Endothelial cell of umbilical vein (primary cell): ENCODE data around the gene DDX55. TPM values are rescaled to one million over a fixed set of nuclear protein-coding genes. Genes with fewer than 3 reads are reported as not detected.

Experiments
- BruUV-seq: library from RNA; stranded (reverse); fragments of 400-500 nt; replicated peaks from 2 replicates; lab custom pipeline; 2021; lab: Mats Ljungman, UMichigan
- CTCF ChIA-PET: fragments of 300-600, 350-600 bp; sonication (Branson Sonifier 250); formaldehyde crosslinking; loops from one replicate; lab custom pipeline; 2021; ENCODE audit warnings: antibody characterized with exemption, inconsistent platforms; lab: Charles Lee
- POLR2A ChIA-PET: fragments of 300-600, 350-600 bp; sonication (Branson Sonifier 250); formaldehyde crosslinking; loops from one replicate; lab custom pipeline; 2021; ENCODE audit warnings: antibody characterized with exemption, inconsistent platforms; lab: Charles Lee
- DNase-seq: peaks from one replicate; pipeline ENCODE4 v3.0.0-alpha.2; 2011; ENCODE audit warnings: low read depth, low spot score
- FAIRE-seq: peaks from 2 replicates; lab custom pipeline; 2011; peaks lifted over from hg19 to GRCh38; lab: Jason Lieb, UNC
- H2AFZ ChIP-seq: 2 replicates; pipeline ENCODE4 v1.6.0; 2012; ENCODE audit warnings: low read depth, low read length, control low read depth, inconsistent platforms
- H3K27ac ChIP-seq: 2 replicates; pipeline ENCODE4 v1.5.1; 2011; ENCODE audit warnings: low read depth, mild to moderate bottlenecking, control low read depth, low read length, moderate library complexity; ENCODE audit not compliant: insufficient read depth
- H3K27me3 ChIP-seq, 2 experiments: 2 replicates each; pipeline versions ENCODE4 v1.6.0 to v1.6.1; 2011; ENCODE audit warnings: low read length in 2 of 2, mixed read lengths in 1 of 2; ENCODE audit not compliant: control insufficient read depth in 2 of 2, insufficient read depth in 2 of 2
- H3K36me3 ChIP-seq, 2 experiments: 2 replicates in 1 of 2; 3 replicates in 1 of 2; pipeline ENCODE4 v1.5.1; 2011; ENCODE audit warnings: low read length in 2 of 2, mild to moderate bottlenecking in 1 of 2, moderate library complexity in 1 of 2; ENCODE audit not compliant: control insufficient read depth in 2 of 2, insufficient read depth in 2 of 2; ENCODE audit errors: extremely low read depth in 1 of 2
- H3K4me1 ChIP-seq: 3 replicates; pipeline ENCODE4 v1.5.1; 2011; ENCODE audit warnings: mild to moderate bottlenecking, low read length; ENCODE audit not compliant: control insufficient read depth, insufficient read depth; ENCODE audit errors: extremely low read depth
- H3K4me2 ChIP-seq: 2 replicates; pipeline ENCODE4 v1.6.1; 2011; ENCODE audit warnings: low read length, control low read depth, mixed read lengths; ENCODE audit not compliant: insufficient read depth
- H3K4me3 ChIP-seq, 3 experiments: fragments of 200-600 bp in 1 of 3; sonication (generic), shearing (Covaris generic) in 1 of 3; replicated peaks in 1 of 3; 2 replicates each; pipeline ENCODE4 v1.5.1; 2011 to 2016; ENCODE audit warnings: control low read depth in 3 of 3, low read length in 3 of 3, mild to moderate bottlenecking in 2 of 3, inconsistent platforms in 1 of 3, low read depth in 1 of 3, moderate library complexity in 1 of 3; ENCODE audit not compliant: insufficient read depth in 1 of 3
- H3K79me2 ChIP-seq: 2 replicates; pipeline ENCODE4 v1.6.0; 2012; ENCODE audit warnings: low read length, inconsistent platforms; ENCODE audit not compliant: control insufficient read depth, insufficient read depth
- H3K9ac ChIP-seq: replicated peaks from 2 replicates; pipeline ENCODE3; 2011; ENCODE audit warnings: low read length, control low read depth; ENCODE audit not compliant: insufficient read depth; ENCODE audit errors: extremely low read depth
- H3K9me1 ChIP-seq: replicated peaks from 3 replicates; pipeline ENCODE4 v1.6.0; 2011; ENCODE audit warnings: mild to moderate bottlenecking, low read length; ENCODE audit not compliant: control insufficient read depth, insufficient read depth; ENCODE audit errors: extremely low read depth
- H3K9me3 ChIP-seq: replicated peaks from 2 replicates; pipeline ENCODE4 v1.5.1; 2012; ENCODE audit warnings: low read length, inconsistent platforms; ENCODE audit not compliant: control insufficient read depth, insufficient read depth
- H4K20me1 ChIP-seq: replicated peaks from 2 replicates; pipeline ENCODE3; 2011; ENCODE audit warnings: mild to moderate bottlenecking, low read length; ENCODE audit not compliant: control insufficient read depth, insufficient read depth; ENCODE audit errors: extremely low read depth
- EZH2 ChIP-seq: IDR thresholded peaks from 2 replicates; pipeline ENCODE4 v1.6.1; 2012; ENCODE audit warnings: borderline replicate concordance, low read depth, mild to moderate bottlenecking, moderate library complexity, low read length, inconsistent platforms; ENCODE audit not compliant: severe bottlenecking
- FOS ChIP-seq: IDR thresholded peaks from 2 replicates; pipeline ENCODE4 v1.6.1; 2011; ENCODE audit warnings: mild to moderate bottlenecking, low read length, moderate library complexity, borderline replicate concordance; ENCODE audit not compliant: insufficient read depth
- GATA2 ChIP-seq: IDR thresholded peaks from 2 replicates; pipeline ENCODE4 v1.7.0; 2011; ENCODE audit warnings: low read depth, mild to moderate bottlenecking, moderate library complexity, mixed read lengths, low read length; ENCODE audit not compliant: insufficient read length, insufficient read depth
- JUN ChIP-seq: IDR thresholded peaks from 2 replicates; pipeline ENCODE4 v1.6.1; 2011; ENCODE audit warnings: borderline replicate concordance, low read depth; ENCODE audit not compliant: insufficient read length, insufficient read depth
- MYC ChIP-seq: IDR thresholded peaks from one replicate; pipeline ENCODE4 v1.6.1; 2011; ENCODE audit warnings: mild to moderate bottlenecking, low read depth, low read length
- POLR2A ChIP-seq: IDR thresholded peaks from 2 replicates; pipeline ENCODE4 v1.6.1; 2012; ENCODE audit warnings: low read depth, mild to moderate bottlenecking, control low read depth, low read length
- POLR2AphosphoS5 ChIP-seq: IDR thresholded peaks from 2 replicates; pipeline ENCODE4 v1.6.1; 2012; ENCODE audit warnings: low read depth, mild to moderate bottlenecking, control low read depth, low read length, moderate library complexity; ENCODE audit not compliant: insufficient read depth
- dilution Hi-C: fragments of 300-500 bp; cut with MboI; formaldehyde crosslinking; loops from one replicate; pipeline ENCODE4 v1.15.0; 2019; ENCODE audit warnings: low sequenced_read_pairs; ENCODE audit not compliant: extremely low pct_ligation_motif_present
- intact Hi-C: fragments of 100-400 bp; cut with micrococcal nuclease; formaldehyde crosslinking; loops from one replicate; pipeline ENCODE4 v1.10.0; 2022
- polyA plus RNA-seq, 4 experiments: library from polyadenylated mRNA; depleted of rRNA in 3 of 4; stranded (reverse) in 3 of 4; unstranded in 1 of 4; fragments of >200 nt; gene quantifications; 2 replicates each; pipeline versions ENCODE4 v1.2.1 to v1.2.3, GENCODE V29; 2011 to 2012; ENCODE audit warnings: missing spikeins in 1 of 4
- total RNA-seq: library from RNA; stranded (reverse); gene quantifications from 2 replicates; pipeline ENCODE4 v1.2.3, GENCODE V29; 2021
- TF ChIP-seq, protein P1 (sequence below), 2 donors: IDR thresholded peaks; 1 replicate in 1 of 2; 2 replicates in 1 of 2; pipeline ENCODE4 v1.5.1; 2011; ENCODE audit warnings: low read length in 2 of 2, mild to moderate bottlenecking in 2 of 2, moderate library complexity in 2 of 2, control low read depth in 1 of 2, inconsistent platforms in 1 of 2, low read depth in 1 of 2; ENCODE audit not compliant: insufficient read depth in 1 of 2; ENCODE audit errors: extremely low read depth in 1 of 2
- TF ChIP-seq, protein P2 (sequence below): IDR thresholded peaks from 2 replicates; pipeline ENCODE4 v1.6.1; 2011; ENCODE audit not compliant: insufficient read depth, insufficient read length

DDX55 gene
- total and polyA plus RNA-seq, 2 donors (not counting 3 experiments of a cell fraction or from before 2014, with no cell fraction given) = 17.8 to 25.9 TPM

DNA sequence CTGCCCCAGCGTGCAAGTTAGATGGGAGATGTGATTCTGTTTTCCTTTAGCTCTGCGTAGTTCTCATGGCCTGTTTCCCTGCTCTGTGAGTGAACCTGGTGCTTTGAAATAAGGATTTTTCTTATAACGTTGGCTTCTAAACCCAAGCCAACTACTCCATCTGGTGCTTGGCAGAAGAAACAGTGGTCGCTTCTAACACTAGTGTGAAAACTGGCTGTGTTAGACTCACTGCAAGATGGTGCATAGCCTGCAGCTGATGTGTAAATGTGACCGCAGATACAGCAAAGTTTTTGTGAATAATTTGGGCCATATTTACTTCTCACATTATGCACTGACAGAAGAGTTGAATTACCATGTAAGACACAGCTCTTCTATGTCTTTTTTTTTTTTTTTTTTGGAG, 44.0 kb downstream of the DDX55 start:
- TF ChIP-seq, protein P1, sequence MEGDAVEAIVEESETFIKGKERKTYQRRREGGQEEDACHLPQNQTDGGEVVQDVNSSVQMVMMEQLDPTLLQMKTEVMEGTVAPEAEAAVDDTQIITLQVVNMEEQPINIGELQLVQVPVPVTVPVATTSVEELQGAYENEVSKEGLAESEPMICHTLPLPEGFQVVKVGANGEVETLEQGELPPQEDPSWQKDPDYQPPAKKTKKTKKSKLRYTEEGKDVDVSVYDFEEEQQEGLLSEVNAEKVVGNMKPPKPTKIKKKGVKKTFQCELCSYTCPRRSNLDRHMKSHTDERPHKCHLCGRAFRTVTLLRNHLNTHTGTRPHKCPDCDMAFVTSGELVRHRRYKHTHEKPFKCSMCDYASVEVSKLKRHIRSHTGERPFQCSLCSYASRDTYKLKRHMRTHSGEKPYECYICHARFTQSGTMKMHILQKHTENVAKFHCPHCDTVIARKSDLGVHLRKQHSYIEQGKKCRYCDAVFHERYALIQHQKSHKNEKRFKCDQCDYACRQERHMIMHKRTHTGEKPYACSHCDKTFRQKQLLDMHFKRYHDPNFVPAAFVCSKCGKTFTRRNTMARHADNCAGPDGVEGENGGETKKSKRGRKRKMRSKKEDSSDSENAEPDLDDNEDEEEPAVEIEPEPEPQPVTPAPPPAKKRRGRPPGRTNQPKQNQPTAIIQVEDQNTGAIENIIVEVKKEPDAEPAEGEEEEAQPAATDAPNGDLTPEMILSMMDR (IDR thresholded peaks at IDR 0.05; ENCODE audit: extremely low read depth in 1 of 2, insufficient read depth in 1 of 2, low read depth in 1 of 2, low read length in 2 of 2) = no peak
- TF ChIP-seq MYC (no peak), POLR2AphosphoS5 (no peak), EZH2 (no peak), JUN (no peak), GATA2 (no peak), FOS (no peak), POLR2A (no peak)
- TF ChIP-seq, protein P2, sequence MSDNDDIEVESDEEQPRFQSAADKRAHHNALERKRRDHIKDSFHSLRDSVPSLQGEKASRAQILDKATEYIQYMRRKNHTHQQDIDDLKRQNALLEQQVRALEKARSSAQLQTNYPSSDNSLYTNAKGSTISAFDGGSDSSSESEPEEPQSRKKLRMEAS = no peak
- Histone ChIP-seq H4K20me1 (no peaks in the 10 kb centered on the region), H3K9ac (no peak overlapping the region), H3K9me1 (no peaks in the 10 kb centered on the region), H3K4me3 (no peak overlapping the region), H3K27ac (no peak overlapping the region), H3K27me3 (no peaks in the 10 kb centered on the region), H3K4me1 (no peaks in the 10 kb centered on the region), H3K79me2 (no peaks in the 10 kb centered on the region), H3K4me2 (no peak overlapping the region), H2AFZ (no peak overlapping the region), H3K9me3 (no peaks in the 10 kb centered on the region), H3K36me3 (peaks cover 10 to 14% of the 10 kb centered on the region in 2 experiments)
- ChIA-PET POLR2A (no interaction called here), CTCF (no interaction called here)
- BruUV-seq = no TSS peak
- intact Hi-C loops (no loop called here), dilution Hi-C loops (no loop called here)
- FAIRE-seq = no peak
- no peak for DNase-seq
